Measurements from ENCODE around the gene C6orf132.
A peak's percentile ranks its signal among the peaks of the same experiment; 100 is the strongest.
"Not testable (repeated sequence)": the region's sequence is repeated elsewhere in the genome, so short reads cannot be mapped to it uniquely, and the experiment has no call there.

C6orf132 gene

GRCh38 chr6:42162384-42162783 lies 20.0 kb upstream of the C6orf132 start:
- DNase-seq: no peak

DNA sequence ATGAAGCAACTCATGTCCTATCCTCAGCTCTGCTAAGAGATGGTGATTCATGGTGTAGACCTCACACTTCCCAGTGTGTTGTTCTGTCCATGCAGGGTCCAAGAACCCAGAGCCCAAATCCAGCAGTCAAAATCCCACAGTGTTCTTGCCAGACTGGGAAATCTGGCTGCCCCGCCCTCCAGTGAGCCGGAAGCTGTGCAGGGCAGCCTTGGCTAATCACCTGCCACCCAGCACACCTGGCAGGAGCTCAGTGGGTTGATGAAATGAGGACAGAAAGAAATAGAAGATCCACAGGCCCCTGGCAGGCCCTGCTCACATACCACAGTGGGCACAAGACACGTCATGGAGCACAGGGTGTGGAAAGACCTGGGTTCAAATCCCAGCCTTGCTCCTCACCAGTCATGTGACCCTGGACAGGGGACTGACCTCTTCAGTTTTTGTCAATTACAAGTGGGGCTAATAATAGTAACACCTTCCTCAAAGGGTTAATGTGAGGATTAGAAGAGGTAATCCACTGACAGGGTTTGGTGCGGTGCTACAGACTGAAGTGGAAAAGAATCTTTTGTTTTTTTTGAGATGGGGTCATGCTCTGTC lies 17.1 kb upstream of the C6orf132 start:
- DNase-seq: no peak

DNA sequence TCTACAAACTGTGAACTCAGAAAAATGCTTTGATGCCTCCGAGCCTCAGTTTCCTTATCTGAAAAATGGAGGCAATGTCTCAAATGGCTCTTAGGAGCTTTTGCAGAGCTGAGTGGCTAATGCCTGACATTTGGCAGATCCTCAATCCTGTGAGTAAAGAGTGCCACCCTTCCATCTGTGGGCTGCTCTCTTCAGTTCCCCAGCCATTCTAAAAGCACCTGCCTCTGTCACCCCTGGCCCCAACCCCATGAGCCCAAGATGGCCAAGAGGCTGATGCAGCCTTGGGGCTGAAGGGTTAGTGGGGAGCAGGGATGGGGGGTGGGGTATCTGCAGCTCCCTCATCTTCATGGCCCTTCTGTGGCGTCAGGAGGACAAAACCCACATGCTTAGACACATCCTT lies 16.2 kb upstream of the C6orf132 start:
- DNase-seq: no peak

DNA sequence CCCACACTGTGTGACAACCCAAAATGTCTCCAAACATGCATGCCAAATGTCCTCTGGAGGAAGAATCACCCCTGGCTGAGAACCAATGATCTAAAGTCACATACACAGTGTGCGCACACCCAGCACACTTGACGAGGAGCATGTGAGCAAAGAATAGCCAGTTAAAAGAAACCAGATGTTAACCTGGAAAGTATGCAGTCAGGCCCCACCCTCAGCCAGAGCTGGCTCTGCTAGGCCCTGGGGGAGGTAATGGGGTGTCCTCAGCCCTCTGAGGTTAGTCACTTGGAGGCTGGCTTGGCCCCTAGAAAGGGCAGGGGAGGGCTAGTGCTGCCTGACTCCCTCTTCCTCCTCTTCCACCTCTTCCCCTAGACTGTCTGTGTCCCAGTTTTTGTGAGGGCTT lies 15.6 kb upstream of the C6orf132 start:
- no peak for DNase-seq

DNA sequence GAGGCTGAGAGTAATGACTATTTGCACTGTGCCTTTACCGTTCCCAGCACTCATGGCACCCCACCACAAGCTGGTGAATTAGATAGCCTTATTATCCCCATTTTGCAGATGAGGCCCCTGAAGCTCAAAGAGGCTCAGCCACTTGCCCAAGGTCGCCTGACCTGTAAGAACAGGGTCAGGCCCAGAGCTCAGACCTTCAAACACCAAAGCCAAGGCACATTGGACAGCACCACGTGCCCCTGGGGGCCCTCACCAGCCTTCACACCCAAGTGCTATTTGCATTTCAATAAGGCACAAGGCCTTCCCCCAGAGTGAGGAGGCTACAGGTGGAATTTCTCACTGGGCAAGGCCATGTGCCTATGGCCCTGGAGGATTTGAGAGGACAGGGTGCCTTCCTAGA lies 14.2 kb upstream of the C6orf132 start:
- DNase-seq: no peak

GRCh38 chr6:42155293-42155692 lies 12.9 kb upstream of the C6orf132 start:
- DNase-seq: no peak

DNA sequence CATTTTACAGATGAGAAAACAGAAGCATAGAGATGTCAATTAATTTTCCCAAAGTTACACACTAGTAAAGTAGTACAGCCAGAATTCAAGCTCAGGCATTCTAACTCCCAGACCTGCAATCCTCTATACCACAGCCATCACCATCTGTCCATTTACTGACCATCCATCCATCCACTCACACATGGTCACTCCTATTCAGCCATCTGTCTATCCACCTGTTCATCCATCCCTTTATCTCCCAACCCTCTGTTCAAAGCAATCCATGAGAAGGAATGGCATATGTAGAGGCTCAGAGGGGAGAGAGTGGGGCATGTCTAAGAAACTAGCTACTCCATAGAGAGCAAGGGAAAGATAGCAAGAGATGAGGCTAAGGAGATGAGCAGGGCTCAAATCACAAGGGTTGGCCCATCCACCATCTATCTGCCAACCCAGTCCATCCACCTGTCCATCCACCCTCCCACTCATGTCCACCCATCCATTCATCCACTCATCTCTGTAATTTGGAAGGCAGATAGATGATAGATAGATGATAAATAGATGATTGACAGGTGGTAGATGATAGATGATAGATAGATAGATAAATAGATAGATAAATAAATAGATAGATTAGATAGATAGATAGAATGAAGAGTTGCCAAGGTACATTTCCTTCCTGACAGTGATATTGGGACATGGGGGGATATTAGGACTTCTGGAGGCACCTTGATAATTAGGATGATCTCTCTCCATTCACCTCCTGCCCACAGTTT lies 12.2 kb upstream of the C6orf132 start:
- no peak for DNase-seq

DNA sequence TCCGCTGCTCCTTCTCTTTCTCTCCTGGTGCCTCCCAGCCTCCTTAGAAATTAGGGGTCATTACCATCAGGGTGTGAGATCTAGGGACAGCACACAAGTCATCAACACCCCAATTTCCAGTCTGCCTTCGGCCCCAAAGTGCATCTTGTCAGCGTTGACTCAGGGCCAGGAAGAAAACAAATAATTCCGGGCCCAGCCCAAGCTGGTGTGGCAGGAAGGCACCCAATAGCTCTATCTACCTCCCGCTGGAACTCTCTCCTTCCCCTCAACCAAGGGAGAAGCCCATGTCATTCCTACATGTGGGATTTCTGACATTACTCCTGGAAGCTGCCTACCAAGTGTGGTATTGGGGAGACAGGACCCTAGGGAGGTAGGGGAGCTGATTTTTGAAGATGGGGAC lies 11.5 kb upstream of the C6orf132 start:
- DNase-seq: no peak

DNA sequence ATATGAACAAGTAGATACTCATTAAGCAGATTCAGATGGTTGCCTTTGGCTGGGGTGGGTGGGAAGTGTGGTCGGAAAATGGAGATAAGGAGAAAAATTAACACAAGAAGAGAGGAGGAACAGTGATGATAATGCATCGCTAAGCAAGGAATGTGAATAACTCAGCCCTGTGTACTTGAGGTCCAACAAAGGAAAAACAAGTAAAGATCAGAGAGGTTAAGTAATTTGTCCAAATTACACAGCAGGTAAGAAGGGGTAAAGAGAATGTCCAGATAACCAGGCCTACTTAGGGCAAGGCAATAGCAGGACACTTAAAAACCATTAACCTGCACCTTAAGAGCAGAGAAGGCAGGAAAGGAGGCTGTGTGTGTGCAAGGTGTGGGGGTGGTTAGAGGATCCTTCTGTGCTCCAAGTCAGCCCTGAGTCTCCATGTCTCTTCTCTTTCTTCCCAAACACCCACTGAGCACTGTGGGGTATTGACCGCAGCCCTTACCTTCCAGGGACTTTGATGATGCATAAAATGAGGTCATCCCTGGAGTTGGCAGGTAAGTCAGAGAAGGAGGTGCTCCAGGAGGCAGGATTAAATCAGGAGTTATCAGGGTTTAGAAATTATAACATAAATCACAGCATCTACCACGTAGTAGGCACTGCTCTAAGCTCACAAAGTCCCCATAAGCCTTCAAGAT lies 10.3 kb upstream of the C6orf132 start:
- DNase-seq: not testable (repeated sequence)

DNA sequence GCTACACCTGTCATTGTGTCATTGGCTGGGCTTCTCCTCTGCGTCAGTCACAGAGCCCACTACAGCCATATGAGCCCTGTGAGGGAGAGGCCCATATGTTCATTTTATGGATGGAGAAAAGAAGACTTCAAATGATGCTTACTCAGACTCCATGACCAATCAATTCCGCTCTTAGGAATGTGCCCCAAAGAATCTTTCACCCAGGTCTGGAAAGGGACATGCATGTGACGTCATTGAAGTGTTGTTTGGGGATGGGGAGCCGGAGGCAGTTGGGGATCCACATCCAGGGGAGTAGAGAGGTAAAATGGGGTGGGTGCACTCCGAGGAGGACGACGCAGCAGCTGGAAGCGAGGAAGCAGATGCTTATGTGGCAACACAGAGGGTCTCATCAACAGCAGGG lies 9.6 kb upstream of the C6orf132 start:
- no peak for DNase-seq

- no peak for DNase-seq
Observed at GRCh38 chr6:42150254-42150653, 7.8 kb upstream of the C6orf132 start.

DNA sequence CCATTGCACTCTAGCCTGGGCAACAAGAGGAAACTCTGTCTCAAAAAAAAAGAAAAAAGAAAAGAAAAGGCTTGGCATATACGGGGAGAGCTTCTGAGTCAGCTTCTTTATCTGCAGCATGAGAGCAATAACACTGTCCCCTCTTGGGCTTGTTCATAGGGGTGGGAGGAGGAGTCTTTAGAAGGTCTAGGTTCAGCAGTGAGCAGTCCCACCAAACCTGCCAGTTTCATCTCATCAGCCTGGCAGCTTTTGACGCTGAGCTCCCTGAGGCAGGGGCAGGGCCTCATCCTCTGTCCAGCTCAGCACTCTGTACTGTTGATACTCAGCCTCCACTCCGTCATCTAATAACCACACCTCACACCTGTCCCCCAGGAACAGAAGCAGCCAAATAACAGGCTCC lies 5.6 kb upstream of the C6orf132 start:
- DNase-seq: no peak

- no peak for DNase-seq
Observed at GRCh38 chr6:42147138-42147562, 4.7 kb upstream of the C6orf132 start.

DNA sequence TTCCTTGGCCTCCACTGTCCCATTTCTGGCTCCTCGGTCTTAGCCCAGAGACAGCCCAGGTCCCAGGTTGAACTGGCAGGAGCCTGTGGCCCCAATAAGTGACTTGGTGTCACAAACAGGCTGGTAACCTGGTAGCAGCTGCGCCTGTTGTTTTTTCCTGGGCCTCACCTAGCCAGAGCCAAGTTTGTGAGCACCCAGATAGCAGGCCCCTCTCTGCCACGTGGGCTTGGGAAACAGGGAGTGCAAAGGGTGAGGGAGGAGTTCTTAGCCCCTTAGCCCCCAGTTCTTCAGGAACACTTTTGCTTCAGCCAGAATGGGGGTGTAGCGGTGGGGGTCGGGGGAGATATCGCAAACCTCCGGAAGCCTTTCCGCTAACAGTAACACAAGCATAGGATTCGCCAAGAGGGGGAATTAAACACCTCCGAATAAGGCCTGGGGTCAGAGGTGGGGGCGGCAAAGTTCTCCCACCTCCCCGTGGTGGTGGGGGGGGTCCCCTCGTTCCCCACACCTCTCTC lies 760 bp downstream of the C6orf132 start:
- no peak for DNase-seq

- no peak for DNase-seq
Observed at GRCh38 chr6:42140756-42141602, 1.4 kb downstream of the C6orf132 start.

DNA sequence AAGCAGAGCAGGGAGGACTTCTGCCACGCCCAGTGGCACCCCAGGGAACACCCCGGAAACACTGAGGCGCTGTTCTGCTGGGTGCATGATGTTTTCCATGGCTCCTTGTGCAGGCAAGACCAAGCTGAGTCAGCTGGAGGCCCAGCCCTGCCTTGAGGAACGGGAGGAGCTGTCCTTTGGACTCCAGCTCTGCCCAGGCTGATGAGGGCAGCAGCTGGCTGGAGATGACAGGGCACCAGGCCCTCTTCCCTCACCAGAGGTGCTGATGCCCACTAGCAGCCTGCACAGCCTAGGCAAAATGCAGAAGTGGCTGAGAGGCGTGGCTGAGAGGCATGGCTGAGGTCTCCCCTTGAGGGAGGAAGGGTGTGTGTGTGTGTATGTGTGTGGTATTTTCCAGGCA lies 2.4 kb downstream of the C6orf132 start:
- peak; percentile 39 for DNase-seq

DNA sequence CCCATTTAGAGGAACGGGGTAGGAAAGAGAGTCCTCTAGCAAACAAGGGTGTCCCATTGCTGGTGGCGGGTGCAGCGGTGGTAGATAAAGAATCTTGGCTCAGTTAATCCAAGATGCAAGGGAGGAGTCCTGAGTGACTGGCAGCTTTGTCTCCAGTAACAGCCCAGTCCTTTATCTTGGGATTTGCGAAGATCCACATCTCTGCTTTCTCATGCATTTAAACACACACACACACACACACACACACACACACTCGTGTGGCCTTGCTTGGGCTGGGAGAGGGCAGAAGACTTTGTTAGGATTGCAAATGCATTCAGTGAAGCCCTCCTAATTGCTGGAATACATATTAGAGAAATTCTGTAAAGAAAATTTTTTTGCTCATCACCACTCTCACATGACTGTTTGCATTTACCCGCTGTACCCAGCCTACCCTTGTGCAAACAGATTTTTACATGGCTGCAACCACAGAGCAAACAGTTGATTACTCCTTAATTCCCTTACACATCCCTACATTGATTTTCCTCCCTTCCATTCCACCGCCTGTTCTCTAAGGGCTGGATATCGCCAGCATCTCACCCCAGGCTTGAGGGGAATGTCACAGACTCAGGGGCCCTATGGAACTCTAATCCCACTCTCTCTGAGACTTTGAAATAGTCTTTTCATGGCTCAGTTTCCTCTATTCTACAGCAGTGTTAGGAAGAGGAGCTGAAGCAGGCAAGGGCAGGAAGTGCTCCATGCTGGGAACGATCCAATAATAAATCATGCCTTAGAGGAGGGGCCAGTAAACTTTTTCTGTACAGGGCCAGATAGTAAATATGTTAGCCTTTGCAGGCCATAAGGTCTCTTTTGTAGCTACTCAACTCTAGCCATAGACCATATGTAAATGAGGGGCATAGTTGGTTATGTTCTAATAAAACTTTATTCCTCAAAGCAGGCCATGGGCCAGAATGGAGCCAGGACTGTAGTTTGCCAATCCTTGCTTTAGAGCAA lies 3.5 kb downstream of the C6orf132 start:
- no peak for DNase-seq

DNA sequence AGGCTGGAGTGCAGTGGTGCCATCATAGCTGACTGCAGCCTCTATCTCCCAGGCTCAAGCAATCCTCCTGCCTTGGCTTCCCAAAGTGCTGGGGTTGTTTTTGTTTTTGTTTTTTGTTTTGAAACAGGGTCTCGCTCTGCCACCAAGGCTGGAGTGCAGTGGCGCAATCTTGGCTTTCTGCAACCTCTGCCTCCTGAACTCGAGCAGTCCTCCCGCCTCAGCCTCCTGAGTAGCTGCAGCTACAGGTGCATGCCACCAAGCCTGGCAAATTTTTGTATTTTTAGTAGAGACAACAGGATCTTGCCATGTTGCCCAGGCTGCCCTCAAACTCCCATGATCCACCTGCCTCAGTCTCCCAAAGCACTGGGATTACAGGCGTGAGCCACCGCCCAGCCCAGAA lies 4.2 kb downstream of the C6orf132 start:
- no peak for DNase-seq

- DNase-seq: no peak
Observed at GRCh38 chr6:42137194-42137753, 5.1 kb downstream of the C6orf132 start.

- peak; percentile 78 for DNase-seq
Observed at GRCh38 chr6:42136508-42137193, 5.8 kb downstream of the C6orf132 start.

GRCh38 chr6:42135722-42136121 lies 6.7 kb downstream of the C6orf132 start:
- DNase-seq: no peak

Data from 8988T (cell line).